Activated CD8-positive, alpha-beta memory T cell treated with anti-CD3 and anti-CD28 coated beads for 24 hours (primary cell): ENCODE data around the gene PCDH12.
A peak's percentile ranks its signal among the peaks of the same experiment; 100 is the strongest.

Source experiments
- DNase-seq: peaks from one replicate; pipeline ENCODE4 v3.0.0-alpha.2; 2020

Gene PCDH12

GRCh38 chr5:141966275-141966962 lies 8.4 kb upstream of the PCDH12 start:
- DNase-seq = no peak

GRCh38 chr5:141965071-141965470 lies 7.1 kb upstream of the PCDH12 start:
- no peak for DNase-seq

GRCh38 chr5:141963701-141964100 lies 5.7 kb upstream of the PCDH12 start:
- DNase-seq = no peak

DNA sequence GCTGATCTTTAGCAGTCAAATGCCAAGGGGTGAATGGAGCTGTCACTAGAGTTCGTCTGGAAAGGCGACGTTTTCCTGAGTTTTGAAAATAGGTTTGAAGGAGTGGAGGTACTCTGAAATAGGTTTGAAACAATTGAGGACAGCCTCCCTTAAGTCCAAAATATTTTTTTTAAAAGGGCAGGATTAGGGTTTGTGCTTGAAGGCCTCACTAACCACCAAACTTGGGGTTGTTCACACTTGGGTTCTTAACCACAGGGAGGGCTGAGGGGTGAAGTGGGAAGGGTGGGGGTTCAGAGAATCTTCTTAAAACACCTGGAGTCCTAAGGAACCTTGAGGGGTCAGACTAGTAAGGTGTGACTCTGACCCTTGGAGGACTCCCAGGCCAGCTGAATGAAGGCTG lies 3.5 kb upstream of the PCDH12 start:
- no peak for DNase-seq

DNA sequence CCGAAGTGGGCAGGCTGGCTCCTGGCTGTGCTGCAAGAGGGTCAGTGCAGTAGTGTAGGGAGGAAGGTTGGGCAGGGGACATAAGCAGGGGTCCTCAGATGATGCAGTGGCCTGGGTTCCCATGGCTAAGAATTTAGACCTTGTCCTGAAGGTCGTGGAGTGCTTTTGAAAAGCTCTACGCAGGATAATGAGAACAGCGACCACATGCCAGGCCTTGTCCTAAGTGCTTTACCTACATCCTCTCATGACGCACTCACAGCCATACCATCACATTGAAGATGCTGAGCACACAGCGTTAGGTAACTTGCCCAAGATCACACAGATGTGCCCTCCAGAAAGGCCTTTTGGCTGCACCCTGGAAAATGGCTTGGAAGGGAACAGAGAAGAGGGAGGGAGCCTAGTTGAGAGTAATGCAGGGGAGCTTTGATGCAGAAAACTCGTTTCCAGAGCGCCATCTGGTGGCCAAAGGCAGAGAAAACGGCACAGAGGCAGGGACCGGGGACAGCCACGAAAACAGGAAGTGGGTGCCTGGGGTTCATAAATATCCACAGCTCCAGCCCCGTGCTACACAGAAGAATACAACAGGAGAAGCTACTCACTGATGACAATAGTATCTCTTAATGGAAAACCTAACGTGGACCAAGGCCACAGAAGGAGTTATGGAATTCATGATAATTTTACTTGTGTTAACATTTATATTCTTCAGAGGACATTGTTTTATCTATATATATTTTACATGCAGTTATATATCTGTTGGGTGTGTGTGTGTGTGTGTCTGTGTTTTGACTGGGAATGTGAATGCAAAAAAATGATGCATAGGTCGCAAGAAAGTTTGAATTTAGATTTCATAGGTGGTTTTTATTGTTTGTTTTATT lies 2.7 kb upstream of the PCDH12 start:
- peak; percentile 97 for DNase-seq

- no peak for DNase-seq
Measured at GRCh38 chr5:141960018-141960417, 2.0 kb upstream of the PCDH12 start.

DNA sequence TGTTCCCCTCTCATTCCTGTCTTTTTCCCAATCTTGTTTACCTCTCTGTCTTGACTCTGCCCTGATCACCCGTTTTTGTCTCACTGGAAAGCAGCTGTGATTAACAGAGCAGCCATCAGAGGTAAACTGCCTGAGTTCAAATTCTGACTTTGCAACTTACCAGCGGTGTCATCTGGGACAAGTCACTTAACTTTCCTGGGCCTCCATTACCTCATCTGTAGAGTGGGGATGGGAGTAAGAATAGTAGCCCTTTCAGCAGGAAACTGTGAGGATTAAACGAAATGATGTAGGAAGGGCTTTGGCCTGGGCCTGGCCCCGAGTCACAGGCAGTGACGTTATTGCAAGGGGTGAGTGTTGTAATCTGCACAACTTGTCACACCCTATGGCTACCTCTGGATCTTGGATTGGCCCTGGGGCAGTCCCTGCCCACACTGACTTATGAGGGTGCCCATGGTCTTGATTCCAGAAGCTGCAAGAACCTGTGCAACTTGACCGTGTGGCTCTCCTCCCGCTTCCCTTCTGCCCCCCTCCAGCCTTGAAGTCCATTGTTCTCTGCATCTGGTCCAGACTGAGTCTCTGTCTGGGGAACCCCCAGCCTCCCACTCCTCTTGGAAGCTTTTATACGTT lies 657 bp upstream of the PCDH12 start:
- no peak for DNase-seq

DNA sequence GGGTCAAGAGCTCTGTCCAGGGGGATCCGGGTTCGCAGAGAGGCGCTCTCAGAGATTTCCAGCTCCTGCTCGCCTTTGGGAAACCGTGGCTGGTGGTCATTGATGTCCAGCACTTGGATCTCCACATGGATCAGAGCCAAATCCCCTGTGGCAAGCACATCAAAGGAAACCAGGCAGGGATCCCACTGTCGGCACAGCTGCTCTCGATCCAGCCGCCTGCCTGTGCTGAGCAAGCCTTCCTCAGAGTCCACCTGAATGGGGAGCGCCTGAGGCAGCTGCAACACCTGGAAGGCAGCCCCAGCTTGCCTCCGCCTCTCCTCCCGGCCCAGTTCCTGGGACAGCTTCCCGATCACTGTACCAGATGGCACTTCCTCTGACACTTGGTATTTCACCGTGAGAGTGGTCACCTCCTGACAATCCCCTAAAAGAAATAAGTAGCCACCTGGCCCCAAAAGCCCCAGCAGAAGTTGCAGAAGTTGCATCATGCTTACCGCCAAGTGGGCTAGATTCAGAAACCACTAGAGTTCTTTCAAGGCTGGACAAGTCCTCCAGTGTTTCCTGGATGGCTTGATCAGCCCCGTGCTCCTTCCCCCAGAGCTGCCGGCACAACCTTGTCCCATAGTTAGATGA lies 520 bp downstream of the PCDH12 start:
- DNase-seq = no peak

- no peak for DNase-seq
Measured at GRCh38 chr5:141954194-141954593, 3.8 kb downstream of the PCDH12 start.

GRCh38 chr5:141952020-141952419 lies 6.0 kb downstream of the PCDH12 start:
- DNase-seq = no peak

DNA sequence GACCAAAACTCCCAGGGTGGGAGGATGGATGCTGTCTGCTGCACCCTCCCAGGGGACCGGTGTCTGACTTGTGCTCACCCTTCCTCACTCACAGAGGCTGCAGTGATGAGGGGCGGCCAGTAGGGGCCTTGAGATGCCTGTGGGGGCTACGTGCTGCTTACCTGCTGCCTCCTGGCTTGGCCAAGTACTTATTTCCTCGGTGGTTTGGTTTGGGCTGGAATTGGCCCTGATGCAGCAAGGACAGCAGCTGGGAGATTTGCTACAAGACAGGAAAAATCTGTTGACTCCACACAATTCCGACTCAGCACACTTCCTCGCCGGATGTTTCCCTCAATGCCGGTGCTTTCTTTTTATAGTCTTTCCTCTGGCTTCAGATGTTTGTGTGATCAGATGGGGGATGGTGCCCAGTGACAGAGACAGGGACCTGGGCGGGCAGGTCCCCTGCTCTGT lies 6.6 kb downstream of the PCDH12 start:
- DNase-seq = no peak

GRCh38 chr5:141950207-141951005 lies 7.6 kb downstream of the PCDH12 start:
- DNase-seq = no peak

DNA sequence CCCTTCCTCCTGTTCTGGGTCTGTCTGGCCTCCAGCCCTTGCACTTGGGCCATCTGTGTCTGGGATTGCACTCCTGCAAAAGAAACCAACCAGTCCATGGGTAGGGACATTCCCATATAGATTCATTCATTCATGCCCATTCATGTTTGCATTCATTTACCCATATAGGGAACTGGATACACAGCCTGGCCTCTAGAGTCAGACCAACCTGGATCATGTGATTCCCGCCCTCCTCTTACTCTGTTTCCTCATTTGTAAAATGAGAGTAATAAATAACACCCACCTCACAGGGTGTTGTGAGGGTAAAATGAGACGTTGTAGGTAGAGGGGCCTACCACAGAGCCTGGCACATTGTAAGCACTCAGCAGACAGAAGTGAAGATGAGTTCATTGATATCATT lies 8.5 kb downstream of the PCDH12 start:
- no peak for DNase-seq

DNA sequence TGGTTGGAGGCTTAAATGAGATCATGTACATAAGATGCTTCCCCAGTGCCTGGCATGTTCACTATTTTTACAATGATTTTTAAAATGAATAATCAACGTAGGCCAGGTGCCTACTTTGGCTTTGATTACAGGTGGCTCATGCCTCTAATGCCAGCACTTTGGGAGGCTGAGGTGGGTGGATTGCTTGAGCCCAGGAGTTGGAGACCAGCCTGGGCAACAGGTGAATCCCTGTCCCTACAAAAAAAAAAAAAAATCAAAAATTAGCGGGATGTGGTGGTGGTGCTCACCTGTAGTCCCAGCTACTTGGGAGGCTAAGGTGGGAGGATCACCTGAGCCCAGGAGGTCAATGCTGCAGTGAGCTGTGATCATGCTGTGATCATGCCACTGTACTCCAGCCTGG lies 9.2 kb downstream of the PCDH12 start:
- no peak for DNase-seq

DNA sequence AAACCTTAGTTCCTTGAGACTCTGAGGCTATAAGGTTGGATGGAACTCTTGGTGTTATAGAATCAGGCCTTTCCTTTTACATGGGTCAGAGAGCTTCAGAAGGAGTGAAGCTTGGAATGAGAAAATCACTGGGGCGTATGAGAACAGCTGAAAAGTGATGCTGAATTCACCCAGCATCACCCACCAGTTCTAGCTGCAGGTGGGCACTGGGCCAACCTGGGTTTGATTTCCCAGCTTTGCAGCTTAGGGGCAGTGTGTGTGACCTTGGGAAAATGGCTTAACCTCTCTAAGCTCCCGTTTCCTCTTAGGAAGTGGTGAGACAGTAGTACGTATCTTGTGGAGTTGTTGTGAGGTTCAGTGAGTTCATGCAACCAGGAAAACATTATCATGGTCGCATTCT lies 10.7 kb downstream of the PCDH12 start:
- DNase-seq = no peak

GRCh38 chr5:141945511-141946051 lies 12.4 kb downstream of the PCDH12 start:
- no peak for DNase-seq

- DNase-seq = no peak
Measured at GRCh38 chr5:141944076-141944475, 13.9 kb downstream of the PCDH12 start.

GRCh38 chr5:141942185-141942857 lies 15.7 kb downstream of the PCDH12 start:
- no peak for DNase-seq

DNA sequence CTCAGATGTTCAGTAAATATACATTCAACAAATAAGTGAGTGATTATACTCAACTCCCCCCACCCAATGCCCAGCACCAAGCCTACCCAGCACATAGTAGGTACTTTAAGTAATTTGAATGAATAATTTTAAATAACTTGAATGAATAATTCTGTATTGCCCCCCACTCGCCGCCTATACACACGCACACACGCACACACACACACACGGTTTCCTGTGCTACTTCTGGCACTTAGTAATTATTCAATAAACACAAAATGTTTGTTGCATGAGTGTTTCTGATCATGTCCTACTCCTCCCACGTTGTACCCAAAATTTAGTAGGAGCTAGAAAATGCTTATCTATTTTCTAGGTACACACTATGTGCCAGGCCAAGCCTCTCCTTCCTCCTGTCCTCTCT lies 16.2 kb downstream of the PCDH12 start:
- DNase-seq = no peak

- DNase-seq = no peak
Measured at GRCh38 chr5:141941307-141941706, 16.7 kb downstream of the PCDH12 start.

DNA sequence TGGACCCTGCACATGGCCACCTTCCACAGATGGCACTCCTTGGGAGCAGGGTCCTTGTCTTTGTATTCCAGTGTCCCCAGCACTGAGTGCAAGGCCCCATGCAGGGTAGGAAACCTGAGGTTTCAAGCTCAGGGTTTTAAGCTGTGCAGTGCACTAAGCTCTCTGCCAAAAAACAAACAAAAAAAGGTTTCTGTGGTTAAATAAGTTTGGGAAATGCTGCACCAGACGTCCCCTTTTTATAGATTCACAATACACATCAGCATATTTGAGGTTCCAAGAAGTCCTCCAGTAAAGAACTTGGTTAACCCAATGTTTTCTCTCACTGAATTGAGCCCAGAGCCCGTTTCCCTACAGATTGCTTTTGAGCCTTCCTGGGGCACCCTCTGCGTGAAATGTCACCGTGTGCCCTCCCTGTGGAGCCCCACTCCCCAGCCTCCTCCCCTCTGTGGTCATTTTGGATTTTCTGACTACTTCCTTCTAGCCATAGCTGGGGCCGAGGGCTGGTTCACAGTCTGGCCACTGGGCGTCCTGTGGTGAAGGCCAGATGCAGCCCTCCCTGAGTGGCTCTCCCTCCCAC lies 17.2 kb downstream of the PCDH12 start:
- no peak for DNase-seq
